PFSK-1 (cell line): ENCODE measurements around the gene KCNV2.

ENCODE experiments used
- POLR2AphosphoS5 ChIP-seq: IDR thresholded peaks from 2 replicates; pipeline ENCODE4 v1.6.1; 2012; ENCODE audit warnings: low read depth, mild to moderate bottlenecking, control low read depth, low read length, moderate library complexity
- SIN3A ChIP-seq: IDR thresholded peaks from 2 replicates; pipeline ENCODE4 v1.6.1; 2012; ENCODE audit warnings: mild to moderate bottlenecking, low read length, moderate library complexity, borderline replicate concordance; ENCODE audit not compliant: insufficient read depth
- TAF1 ChIP-seq: IDR thresholded peaks from 2 replicates; pipeline ENCODE4 v1.6.1; 2012; ENCODE audit warnings: low read length, control low read depth, borderline replicate concordance; ENCODE audit not compliant: insufficient read depth

DNA sequence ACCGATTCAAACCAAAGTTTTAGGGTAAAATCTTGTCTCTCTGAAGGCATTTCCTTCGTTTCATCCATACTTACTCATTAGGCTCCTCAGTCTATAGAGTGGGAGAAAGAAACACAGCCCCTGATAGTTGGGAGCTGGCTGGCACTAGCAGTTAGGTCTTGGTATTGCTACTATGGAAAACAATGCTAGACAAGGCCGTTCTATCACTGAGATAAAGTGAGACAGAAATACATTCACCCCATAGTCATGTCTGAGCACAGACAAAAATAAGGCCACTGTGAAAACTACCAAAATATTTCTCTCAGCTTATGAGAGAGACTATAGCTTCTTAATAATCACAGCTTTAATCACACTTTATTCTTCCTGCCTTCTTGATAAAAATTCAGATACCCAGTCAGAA is 28.7 kb upstream of the KCNV2 start:
- TF ChIP-seq SIN3A (no peak), POLR2AphosphoS5 (no peak), TAF1 (no peak)
